ENCODE measurements around the gene MAPK14. TPM values are rescaled to one million over a fixed set of nuclear protein-coding genes. Genes with fewer than 3 reads are reported as not detected.

The MAPK14 gene
- total and polyA plus RNA-seq, 9 of the 15 experiments (the other 6 are each of a cell fraction or from before 2014, with no cell fraction given) = 8.8 to 62.7 (median 35.5) TPM

DNA sequence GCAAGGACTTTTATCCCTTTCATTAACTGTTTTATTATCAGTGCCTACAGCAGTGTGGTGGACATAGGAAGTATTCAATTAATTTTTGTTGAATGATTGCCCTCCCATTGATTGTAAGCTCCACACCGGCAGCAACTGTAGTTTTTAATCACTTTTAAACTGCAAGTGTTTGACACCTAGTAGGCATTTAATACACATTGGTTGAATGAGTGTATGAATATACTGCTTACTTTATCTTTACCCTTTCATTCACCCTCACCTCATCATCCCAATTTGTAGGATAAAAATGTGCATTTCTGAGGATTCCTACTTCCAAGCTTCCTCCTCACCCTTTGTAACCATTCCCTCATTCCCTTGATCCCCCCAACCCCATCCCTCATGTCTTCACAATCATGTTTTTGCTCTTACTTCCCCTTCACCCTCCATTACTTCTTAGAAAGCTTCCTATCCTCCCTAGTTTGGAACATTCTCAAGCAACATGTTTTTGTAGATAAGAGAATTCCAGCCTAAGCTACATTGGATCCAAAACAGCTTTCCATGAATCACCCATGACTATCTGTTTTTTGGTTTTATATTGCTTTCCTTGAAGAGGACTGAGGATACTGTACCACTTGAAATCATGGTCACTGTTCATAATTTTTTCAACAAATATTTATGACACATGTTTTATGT is 2.2 kb upstream of the MAPK14 start (continued):
- TF ChIP-seq, protein P1, sequence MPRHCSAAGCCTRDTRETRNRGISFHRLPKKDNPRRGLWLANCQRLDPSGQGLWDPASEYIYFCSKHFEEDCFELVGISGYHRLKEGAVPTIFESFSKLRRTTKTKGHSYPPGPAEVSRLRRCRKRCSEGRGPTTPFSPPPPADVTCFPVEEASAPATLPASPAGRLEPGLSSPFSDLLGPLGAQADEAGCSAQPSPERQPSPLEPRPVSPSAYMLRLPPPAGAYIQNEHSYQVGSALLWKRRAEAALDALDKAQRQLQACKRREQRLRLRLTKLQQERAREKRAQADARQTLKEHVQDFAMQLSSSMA (CRISPR knock-in tag; IDR thresholded peaks at IDR 0.05) = no peak
- peak; percentile 53; the same call in 1 of the 2 replicates for TF ChIP-seq PML (IDR thresholded peaks at IDR 0.05; ENCODE audit: low read length)
- TF ChIP-seq NONO (IDR thresholded peaks at IDR 0.05; ENCODE audit: low read depth in 2 of 2, low read length in 1 of 2) = no peak
- TF ChIP-seq, protein P2, sequence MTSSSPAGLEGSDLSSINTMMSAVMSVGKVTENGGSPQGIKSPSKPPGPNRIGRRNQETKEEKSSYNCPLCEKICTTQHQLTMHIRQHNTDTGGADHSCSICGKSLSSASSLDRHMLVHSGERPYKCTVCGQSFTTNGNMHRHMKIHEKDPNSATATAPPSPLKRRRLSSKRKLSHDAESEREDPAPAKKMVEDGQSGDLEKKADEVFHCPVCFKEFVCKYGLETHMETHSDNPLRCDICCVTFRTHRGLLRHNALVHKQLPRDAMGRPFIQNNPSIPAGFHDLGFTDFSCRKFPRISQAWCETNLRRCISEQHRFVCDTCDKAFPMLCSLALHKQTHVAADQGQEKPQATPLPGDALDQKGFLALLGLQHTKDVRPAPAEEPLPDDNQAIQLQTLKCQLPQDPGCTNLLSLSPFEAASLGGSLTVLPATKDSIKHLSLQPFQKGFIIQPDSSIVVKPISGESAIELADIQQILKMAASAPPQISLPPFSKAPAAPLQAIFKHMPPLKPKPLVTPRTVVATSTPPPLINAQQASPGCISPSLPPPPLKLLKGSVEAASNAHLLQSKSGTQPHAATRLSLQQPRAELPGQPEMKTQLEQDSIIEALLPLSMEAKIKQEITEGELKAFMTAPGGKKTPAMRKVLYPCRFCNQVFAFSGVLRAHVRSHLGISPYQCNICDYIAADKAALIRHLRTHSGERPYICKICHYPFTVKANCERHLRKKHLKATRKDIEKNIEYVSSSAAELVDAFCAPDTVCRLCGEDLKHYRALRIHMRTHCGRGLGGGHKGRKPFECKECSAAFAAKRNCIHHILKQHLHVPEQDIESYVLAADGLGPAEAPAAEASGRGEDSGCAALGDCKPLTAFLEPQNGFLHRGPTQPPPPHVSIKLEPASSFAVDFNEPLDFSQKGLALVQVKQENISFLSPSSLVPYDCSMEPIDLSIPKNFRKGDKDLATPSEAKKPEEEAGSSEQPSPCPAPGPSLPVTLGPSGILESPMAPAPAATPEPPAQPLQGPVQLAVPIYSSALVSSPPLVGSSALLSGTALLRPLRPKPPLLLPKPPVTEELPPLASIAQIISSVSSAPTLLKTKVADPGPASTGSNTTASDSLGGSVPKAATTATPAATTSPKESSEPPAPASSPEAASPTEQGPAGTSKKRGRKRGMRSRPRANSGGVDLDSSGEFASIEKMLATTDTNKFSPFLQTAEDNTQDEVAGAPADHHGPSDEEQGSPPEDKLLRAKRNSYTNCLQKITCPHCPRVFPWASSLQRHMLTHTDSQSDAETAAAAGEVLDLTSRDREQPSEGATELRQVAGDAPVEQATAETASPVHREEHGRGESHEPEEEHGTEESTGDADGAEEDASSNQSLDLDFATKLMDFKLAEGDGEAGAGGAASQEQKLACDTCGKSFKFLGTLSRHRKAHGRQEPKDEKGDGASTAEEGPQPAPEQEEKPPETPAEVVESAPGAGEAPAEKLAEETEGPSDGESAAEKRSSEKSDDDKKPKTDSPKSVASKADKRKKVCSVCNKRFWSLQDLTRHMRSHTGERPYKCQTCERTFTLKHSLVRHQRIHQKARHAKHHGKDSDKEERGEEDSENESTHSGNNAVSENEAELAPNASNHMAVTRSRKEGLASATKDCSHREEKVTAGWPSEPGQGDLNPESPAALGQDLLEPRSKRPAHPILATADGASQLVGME (CRISPR knock-in tag; IDR thresholded peaks at IDR 0.05) = no peak
- TF ChIP-seq, protein P3, sequence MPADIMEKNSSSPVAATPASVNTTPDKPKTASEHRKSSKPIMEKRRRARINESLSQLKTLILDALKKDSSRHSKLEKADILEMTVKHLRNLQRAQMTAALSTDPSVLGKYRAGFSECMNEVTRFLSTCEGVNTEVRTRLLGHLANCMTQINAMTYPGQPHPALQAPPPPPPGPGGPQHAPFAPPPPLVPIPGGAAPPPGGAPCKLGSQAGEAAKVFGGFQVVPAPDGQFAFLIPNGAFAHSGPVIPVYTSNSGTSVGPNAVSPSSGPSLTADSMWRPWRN (IDR thresholded peaks at IDR 0.05; ENCODE audit: low read depth) = 0 out of 2 replicates have a peak, but pooled peaks have one; percentile 36
- TF ChIP-seq, protein P4, sequence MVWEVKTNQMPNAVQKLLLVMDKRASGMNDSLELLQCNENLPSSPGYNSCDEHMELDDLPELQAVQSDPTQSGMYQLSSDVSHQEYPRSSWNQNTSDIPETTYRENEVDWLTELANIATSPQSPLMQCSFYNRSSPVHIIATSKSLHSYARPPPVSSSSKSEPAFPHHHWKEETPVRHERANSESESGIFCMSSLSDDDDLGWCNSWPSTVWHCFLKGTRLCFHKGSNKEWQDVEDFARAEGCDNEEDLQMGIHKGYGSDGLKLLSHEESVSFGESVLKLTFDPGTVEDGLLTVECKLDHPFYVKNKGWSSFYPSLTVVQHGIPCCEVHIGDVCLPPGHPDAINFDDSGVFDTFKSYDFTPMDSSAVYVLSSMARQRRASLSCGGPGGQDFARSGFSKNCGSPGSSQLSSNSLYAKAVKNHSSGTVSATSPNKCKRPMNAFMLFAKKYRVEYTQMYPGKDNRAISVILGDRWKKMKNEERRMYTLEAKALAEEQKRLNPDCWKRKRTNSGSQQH (CRISPR knock-in tag; IDR thresholded peaks at IDR 0.05) = peak; percentile 84; the same call in 1 of the 2 replicates
- TF ChIP-seq, protein P5, sequence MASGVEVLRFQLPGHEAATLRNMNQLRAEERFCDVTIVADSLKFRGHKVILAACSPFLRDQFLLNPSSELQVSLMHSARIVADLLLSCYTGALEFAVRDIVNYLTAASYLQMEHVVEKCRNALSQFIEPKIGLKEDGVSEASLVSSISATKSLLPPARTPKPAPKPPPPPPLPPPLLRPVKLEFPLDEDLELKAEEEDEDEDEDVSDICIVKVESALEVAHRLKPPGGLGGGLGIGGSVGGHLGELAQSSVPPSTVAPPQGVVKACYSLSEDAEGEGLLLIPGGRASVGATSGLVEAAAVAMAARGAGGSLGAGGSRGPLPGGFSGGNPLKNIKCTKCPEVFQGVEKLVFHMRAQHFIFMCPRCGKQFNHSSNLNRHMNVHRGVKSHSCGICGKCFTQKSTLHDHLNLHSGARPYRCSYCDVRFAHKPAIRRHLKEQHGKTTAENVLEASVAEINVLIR (CRISPR knock-in tag; IDR thresholded peaks at IDR 0.05) = no peak
- TF ChIP-seq CBX1 (IDR thresholded peaks at IDR 0.05; ENCODE audit: low read depth) = no peak
- TF ChIP-seq, protein P6, sequence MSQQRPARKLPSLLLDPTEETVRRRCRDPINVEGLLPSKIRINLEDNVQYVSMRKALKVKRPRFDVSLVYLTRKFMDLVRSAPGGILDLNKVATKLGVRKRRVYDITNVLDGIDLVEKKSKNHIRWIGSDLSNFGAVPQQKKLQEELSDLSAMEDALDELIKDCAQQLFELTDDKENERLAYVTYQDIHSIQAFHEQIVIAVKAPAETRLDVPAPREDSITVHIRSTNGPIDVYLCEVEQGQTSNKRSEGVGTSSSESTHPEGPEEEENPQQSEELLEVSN (IDR thresholded peaks at IDR 0.05; ENCODE audit: borderline replicate concordance in 1 of 2, extremely low read depth in 1 of 2, insufficient read depth in 1 of 2, insufficient read length in 1 of 2, low read depth in 1 of 2, low read length in 1 of 2, poor library complexity in 1 of 2, severe bottlenecking in 1 of 2) = no peak
- peak; percentile 37; the same call in 1 of the 2 replicates for TF ChIP-seq ELF1 (tag; IDR thresholded peaks at IDR 0.05)
- TF ChIP-seq TEAD1 (CRISPR knock-in tag; IDR thresholded peaks at IDR 0.05) = peak in 1 of 2 experiments; percentile 67; a peak in 1 of 4 replicates
- no peak for TF ChIP-seq U2AF2 (optimal IDR thresholded peaks at IDR 0.05; ENCODE audit: low read depth, low read length)
- no peak for TF ChIP-seq KDM2B (CRISPR knock-in tag; IDR thresholded peaks at IDR 0.05)
- no peak for TF ChIP-seq ZNF232 (CRISPR knock-in tag; IDR thresholded peaks at IDR 0.05)
- TF ChIP-seq SNRNP70 (optimal IDR thresholded peaks at IDR 0.05; ENCODE audit: low read depth, low read length) = no peak
- no peak for TF ChIP-seq SNIP1 (IDR thresholded peaks at IDR 0.05; ENCODE audit: low read depth)
